Mucosa of descending colon (tissue), 3 donors: ENCODE data around the gene C20orf202. TPM values are rescaled to one million over a fixed set of nuclear protein-coding genes. Genes with fewer than 3 reads are reported as not detected.

Source experiments
- ATAC-seq: fragments of 200-7000 bp; cut with Tn5 transposase; one replicate; pipeline ENCODE4 v1.9.1; 2020; ENCODE audit warnings: mild to moderate bottlenecking, moderate library complexity
- DNase-seq, 3 donors: peaks; one replicate each; pipeline ENCODE4 v3.0.0-alpha.2; 2020
- H3K36me3 ChIP-seq: fragments of 200-600 bp; one replicate; pipeline ENCODE4 v1.8.0; 2021; ENCODE audit warnings: low read depth, mild to moderate bottlenecking
- H3K4me1 ChIP-seq: fragments of 200-600 bp; one replicate; pipeline ENCODE4 v1.8.0; 2021; ENCODE audit warnings: low read depth, mild to moderate bottlenecking
- H3K4me3 ChIP-seq: fragments of 200-600 bp; one replicate; pipeline ENCODE4 v1.8.0; 2021; ENCODE audit warnings: mild to moderate bottlenecking
- H3K9me3 ChIP-seq: fragments of 200-600 bp; one replicate; pipeline ENCODE4 v1.8.0; 2021; ENCODE audit warnings: mild to moderate bottlenecking
- intact Hi-C, 2 donors: fragments of 100-400 bp; cut with DNase I in 1 of 2; cut with micrococcal nuclease in 1 of 2; formaldehyde crosslinking; loops; one replicate each; pipeline versions ENCODE4 v1.11.0 to v1.11.1; 2022; cut with DNase I, micrococcal nuclease
- total RNA-seq, 3 donors: library from RNA; stranded (reverse); fragmentation: NEBNext Ultra II Directional in 2 of 3; extraction: Animal tissue kit (Norgen Biotek cat#: 25700) in 2 of 3; gene quantifications; one replicate each; pipeline versions ENCODE4 v1.2.1 to v1.2.4, GENCODE V29; 2021 to 2023
- TF ChIP-seq, protein P1 (sequence below): fragments of 200-600 bp; IDR thresholded peaks from one replicate; pipeline ENCODE4 v1.8.0; 2022; ENCODE audit warnings: antibody characterized with exemption, mild to moderate bottlenecking
- donor health status: DM: no; HTN: no; CAD: no; lungs with moderate emphysema.
- donor health status: DM: no; HTN: no; CAD: no.
- donor health status: DM: no; HTN: yes; CAD: no.

C20orf202 gene
- total RNA-seq, 3 donors from 2014 or later = 0.23 to 0.48 TPM; not detected in 1

DNA sequence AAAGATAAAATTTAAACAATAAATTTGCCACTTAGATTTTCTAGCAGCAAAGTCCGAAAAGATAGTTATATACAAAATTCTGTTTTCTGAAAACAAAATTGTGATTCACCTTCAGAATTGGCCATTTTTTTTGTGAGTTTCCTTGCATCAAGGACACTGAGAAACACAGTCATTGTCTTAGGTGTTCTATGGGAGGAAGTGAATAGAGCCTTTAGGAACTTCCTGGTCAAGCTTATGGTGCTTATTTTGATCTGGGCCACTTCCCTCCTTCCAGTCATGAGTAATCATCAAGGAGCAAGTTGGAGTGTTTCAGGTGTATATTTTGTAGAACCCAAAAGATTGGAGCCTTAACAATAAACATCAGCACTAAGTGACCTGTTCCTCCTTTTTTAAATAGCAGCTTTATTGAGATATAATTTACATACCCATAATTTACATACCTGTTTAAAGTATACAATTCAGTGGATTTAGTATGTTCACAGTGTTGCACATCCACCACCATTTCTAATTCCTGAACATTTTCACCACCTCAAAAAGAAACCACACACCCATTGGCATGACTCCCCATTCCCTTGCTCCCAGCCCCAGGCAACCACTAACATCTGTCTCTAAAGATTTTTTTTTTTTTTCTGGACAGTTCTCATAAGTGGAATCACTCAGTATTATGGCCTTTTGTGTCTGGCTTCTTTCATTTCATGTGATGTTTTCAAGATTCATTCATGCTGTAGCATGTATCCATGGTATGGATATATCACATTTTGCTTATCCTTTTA, 36.1 kb upstream of the C20orf202 start:
- H3K4me3 ChIP-seq = no peak overlapping the region
- TF ChIP-seq, protein P1, sequence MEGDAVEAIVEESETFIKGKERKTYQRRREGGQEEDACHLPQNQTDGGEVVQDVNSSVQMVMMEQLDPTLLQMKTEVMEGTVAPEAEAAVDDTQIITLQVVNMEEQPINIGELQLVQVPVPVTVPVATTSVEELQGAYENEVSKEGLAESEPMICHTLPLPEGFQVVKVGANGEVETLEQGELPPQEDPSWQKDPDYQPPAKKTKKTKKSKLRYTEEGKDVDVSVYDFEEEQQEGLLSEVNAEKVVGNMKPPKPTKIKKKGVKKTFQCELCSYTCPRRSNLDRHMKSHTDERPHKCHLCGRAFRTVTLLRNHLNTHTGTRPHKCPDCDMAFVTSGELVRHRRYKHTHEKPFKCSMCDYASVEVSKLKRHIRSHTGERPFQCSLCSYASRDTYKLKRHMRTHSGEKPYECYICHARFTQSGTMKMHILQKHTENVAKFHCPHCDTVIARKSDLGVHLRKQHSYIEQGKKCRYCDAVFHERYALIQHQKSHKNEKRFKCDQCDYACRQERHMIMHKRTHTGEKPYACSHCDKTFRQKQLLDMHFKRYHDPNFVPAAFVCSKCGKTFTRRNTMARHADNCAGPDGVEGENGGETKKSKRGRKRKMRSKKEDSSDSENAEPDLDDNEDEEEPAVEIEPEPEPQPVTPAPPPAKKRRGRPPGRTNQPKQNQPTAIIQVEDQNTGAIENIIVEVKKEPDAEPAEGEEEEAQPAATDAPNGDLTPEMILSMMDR = no peak
- no peaks in the 10 kb centered on the region for H3K4me1 ChIP-seq
- H3K36me3 ChIP-seq = no peaks in the 10 kb centered on the region
- DNase-seq = no peak
- intact Hi-C loops = no loop called here
- no peak for ATAC-seq
- H3K9me3 ChIP-seq = no peaks in the 10 kb centered on the region

DNA sequence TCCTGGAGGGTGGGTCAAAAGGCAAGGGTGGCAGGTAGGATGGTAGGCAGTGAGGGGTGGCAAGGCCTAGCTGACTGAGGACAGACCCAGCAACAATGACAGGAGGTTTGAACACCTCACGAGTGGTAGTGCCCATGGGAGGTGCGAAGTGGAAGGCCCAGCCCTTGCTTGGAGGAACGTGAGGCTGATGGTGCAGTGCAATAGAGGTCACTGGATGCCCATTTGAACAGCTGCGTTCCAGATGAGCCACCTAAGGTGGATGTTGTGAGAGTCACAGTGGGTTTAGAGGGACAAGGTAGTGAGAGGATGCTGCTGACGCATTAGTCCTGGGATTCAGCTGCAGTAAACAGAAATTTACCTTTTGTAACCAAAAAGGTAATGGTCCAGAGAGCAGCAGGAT, 34.0 kb upstream of the C20orf202 start:
- TF ChIP-seq, protein P1 = no peak
- no peaks in the 10 kb centered on the region for H3K9me3 ChIP-seq
- intact Hi-C loops = no loop called here
- H3K36me3 ChIP-seq = no peaks in the 10 kb centered on the region
- no peak overlapping the region for H3K4me3 ChIP-seq
- no peaks in the 10 kb centered on the region for H3K4me1 ChIP-seq
- ATAC-seq = no peak
- no peak for DNase-seq

DNA sequence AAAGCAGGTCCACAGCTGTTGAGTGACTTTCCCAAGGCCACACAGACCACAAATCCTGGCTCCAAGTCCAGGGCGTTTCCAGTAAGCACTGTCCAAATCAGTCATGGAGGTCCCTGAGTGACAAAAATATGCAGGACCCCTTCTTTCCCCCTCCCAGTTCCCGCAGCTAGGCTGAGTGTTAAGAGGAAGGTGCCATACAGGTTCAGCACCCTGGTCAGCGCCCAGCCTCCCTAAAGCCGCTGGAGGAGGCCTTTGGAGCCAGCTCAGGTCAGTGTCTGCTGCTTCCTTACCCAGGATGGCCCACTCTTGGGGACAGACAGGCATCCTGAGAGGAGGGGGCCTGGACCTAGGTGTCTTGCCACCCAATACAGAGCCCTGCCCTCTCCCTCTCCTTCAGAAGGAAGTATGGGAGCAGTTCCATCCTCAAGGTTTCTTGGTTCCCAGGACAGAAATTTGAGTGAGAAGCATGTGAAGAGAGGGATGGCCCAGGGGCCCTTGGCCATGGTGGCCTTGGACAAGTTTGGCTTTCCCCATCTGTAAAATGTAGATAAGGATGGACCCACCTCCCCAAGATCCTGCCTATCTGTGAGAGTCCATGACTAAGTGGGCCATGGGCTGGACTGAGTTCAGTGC, 31.7 kb upstream of the C20orf202 start:
- peak; percentile 49 for ATAC-seq
- intact Hi-C loops = no loop called here
- H3K9me3 ChIP-seq = no peaks in the 10 kb centered on the region
- no peak overlapping the region for H3K4me3 ChIP-seq
- no peaks in the 10 kb centered on the region for H3K4me1 ChIP-seq
- peak in 2 of 3 donors; percentile 41 to 43 for DNase-seq
- H3K36me3 ChIP-seq = no peaks in the 10 kb centered on the region
- TF ChIP-seq, protein P1 = no peak

DNA sequence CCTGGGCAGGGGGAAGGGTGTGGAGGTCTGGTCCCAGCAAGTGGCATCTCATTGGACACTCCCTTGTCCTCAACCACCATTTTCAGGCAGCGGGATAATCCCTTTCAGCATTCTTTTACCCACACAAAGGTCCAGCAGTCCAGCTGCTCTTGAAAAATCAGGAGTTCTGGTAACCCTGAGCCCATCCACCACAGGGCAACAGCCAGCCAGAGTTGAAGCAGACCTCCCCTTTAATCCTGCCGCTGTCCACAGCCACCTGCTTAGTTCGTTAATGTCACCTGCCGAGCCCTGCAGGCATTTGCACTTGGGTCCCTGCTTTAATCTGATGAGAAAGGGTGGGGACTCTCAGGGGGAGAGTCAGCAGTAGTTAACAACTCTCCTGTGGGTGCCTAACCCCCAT, 29.6 kb upstream of the C20orf202 start:
- Histone ChIP-seq H3K9me3 (no peaks in the 10 kb centered on the region), H3K4me1 (no peaks in the 10 kb centered on the region), H3K36me3 (no peaks in the 10 kb centered on the region), H3K4me3 (no peak overlapping the region)
- TF ChIP-seq, protein P1 = no peak
- no peak for DNase-seq
- intact Hi-C loops = no loop called here
- ATAC-seq = no peak

DNA sequence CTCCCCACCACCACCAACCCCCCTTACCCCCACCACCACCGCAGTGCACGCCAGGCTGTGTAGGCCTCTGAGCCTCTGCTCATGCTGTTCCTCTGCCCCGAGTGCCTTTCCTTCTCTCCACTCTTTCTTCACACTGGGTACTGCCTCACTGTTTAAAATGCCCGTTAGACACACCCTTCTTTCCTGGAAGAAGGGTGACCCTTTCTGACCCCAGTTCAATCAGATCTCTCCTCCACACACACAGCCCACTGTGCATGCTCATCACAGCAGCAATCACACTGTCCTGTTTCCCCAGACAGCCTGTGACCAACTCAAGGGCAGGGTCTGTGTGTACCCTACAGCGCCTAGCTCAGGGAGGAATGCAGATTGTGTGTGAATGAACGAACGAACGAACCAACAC, 28.5 kb upstream of the C20orf202 start:
- no peaks in the 10 kb centered on the region for H3K4me1 ChIP-seq
- H3K9me3 ChIP-seq = no peaks in the 10 kb centered on the region
- H3K36me3 ChIP-seq = no peaks in the 10 kb centered on the region
- DNase-seq (no peak), ATAC-seq (no peak)
- no peak overlapping the region for H3K4me3 ChIP-seq
- TF ChIP-seq, protein P1 = no peak
- intact Hi-C loops = no loop called here
